ENCODE data around the gene POU2F2.

GRCh38 chr19:42059196-42059595 is 73.0 kb downstream of the POU2F2 start:
- TF ChIP-seq CTCF (conservative IDR thresholded peaks at IDR 0.05 in 1 of 2, IDR thresholded peaks at IDR 0.05 in 1 of 2; ENCODE audit: extremely low read depth in 1 of 2, insufficient read depth in 1 of 2, low read depth in 1 of 2, low read length in 2 of 2) (no peak), EZH2 (IDR thresholded peaks at IDR 0.05; ENCODE audit: borderline replicate concordance, low read length) (no peak)

Data from mammary epithelial cell (primary cell).